GM18505 (cell line): ENCODE data around the gene EPS8L3.

Experiments
- ATAC-seq: cut with Tn5 transposase; IDR thresholded peaks from one replicate; pipeline ENCODE4 v1.9.1; 2021; ENCODE audit not compliant: unreplicated experiment
- POLR2A ChIP-seq: IDR thresholded peaks from 4 replicates; pipeline ENCODE4 v1.6.1; 2011; ENCODE audit warnings: borderline replicate concordance; ENCODE audit not compliant: insufficient read depth, insufficient read length; ENCODE audit errors: extremely low read depth

Gene EPS8L3

DNA sequence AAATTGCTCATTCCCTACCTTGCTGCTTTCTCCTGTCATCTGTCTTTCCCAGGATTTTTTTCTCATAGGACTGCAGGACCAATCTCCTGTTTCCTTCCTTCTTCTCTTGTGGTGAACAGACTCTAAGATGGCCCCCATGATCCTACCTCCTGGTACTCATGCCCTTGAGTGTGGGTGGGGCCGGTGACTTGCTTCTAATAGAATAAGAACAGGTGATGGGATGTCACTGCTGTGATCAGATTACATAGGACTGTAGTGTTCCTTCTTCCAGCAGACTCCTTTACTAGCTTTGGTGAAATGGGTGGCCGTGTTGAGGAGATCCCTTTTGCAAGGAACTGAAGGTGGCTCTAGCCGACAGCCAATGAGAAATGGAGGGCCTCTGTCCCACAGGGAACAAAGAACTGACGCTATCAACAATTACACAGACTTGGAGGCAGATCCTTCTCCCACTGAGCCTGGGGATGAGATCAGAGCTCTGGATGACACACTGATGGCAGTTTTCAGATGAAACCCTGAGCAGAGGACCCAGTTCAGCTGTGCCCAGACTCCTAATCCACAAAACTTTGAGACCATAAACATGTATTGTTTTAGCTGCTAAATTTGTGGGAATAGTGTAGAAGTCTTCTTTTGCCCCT is 30.4 kb downstream of the EPS8L3 start:
- no peak for ATAC-seq
- no peak for TF ChIP-seq POLR2A

DNA sequence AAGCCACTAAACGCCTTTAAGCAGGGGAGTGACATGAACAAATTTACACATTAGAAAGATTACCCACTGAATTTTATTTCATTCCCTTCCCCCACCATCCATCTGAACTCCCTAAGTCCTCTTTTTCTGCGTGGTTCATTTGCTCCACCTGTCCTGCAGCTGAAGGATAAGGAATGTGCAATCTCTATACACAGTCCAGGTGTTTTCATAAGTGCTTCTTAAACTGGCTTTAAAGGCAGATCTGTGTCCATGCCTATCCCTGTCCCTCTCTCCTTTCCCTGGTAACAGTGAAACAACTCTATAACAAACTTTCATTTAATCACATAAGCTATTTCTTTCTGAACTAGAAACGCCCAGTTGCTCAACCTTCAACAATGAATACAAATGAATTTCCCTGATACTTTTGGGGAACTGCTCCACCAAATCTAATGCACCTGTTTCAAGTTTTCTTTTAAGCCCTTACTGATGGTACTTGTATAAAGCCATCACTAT is 31.3 kb downstream of the EPS8L3 start:
- ATAC-seq = no peak
- no peak for TF ChIP-seq POLR2A

DNA sequence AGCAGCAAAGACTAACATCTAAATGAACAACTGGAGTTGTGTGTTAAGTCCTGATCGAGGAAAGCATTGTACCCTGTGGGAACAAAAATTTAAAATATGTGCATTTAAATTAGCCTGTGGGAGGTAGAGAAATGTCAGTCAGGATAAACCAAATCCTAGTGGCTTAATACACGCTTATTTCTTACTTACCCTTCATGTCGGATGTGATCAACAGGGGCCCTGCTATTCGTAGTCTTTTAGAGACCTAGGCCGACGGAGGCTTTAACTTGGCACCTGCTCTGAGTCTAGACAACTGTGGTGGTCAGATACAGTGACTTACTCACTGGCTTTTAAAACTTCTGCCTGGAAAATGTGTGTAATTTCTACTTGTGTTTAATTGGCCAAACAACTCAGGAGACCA is 33.1 kb downstream of the EPS8L3 start:
- ATAC-seq = no peak
- TF ChIP-seq POLR2A = no peak

GRCh38 chr1:109728870-109729269 is 34.9 kb downstream of the EPS8L3 start:
- ATAC-seq = no peak
- no peak for TF ChIP-seq POLR2A

GRCh38 chr1:109726728-109727373 is 36.9 kb downstream of the EPS8L3 start:
- TF ChIP-seq POLR2A = no peak
- no peak for ATAC-seq

DNA sequence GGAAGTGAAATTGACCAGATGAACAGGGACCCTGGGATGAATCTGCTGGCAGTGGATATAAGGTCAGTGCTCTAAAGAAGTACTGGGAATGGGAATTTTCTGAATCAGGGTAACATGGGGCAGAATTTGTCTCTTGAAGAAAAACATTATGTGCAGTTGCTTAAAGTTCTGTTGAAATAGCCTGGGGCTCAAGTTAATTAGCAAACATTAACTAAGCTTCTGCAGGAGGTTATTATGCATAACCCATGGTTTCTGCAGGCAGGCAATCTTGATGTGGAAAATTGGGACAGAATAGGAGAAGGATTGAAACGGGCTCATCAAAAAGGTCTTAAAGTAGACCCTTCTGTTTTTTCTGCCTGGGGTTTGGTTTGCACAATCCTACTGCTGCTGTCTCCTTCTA is 37.7 kb downstream of the EPS8L3 start:
- TF ChIP-seq POLR2A = no peak

DNA sequence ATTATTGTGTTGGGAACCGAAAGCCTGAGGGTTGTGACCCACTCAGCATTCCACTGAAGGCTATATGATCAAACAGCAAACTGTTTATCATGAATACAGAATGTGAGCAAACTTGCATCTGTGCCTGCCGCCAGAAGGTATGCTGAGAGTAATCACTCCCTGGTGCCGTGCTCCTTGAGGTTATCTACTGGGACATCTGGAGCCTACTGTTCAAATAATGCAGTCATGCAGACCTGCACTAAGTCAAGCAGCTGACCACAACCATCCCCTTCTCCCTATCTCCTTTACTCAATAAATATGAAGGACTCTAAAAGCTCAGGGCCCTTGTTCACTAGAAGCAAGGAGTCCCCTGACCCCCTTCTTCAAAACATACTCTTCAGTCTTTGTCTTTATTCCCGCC is 38.2 kb downstream of the EPS8L3 start:
- ATAC-seq = no peak

More for the DNA sequence above, 37.7 kb downstream of the EPS8L3 start:
- no peak for ATAC-seq

DNA sequence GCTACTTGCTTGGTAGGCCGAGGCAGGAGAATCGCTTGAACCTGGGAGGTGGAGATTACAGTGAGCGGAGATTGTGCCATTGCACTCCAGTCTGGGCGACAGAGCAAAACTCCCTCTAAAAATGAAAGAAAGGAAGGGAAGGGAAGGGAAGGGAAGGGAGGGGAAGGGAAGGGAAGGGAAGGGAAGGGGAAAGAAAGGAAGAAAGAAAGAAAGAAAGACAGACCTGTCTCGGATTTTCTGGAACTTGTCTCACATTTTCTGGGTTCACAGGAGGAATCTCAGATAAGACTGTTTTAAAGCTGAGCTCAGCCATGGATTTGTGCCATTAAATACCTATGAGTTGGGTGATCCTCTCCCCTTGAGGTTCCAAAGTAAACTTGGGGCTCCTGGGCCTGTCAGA is 38.8 kb downstream of the EPS8L3 start:
- ATAC-seq = no peak
- no peak for TF ChIP-seq POLR2A

More for the DNA sequence above, 38.2 kb downstream of the EPS8L3 start:
- no peak for TF ChIP-seq POLR2A

GRCh38 chr1:109722908-109723691 is 40.6 kb downstream of the EPS8L3 start:
- no peak for ATAC-seq
- no peak for TF ChIP-seq POLR2A

DNA sequence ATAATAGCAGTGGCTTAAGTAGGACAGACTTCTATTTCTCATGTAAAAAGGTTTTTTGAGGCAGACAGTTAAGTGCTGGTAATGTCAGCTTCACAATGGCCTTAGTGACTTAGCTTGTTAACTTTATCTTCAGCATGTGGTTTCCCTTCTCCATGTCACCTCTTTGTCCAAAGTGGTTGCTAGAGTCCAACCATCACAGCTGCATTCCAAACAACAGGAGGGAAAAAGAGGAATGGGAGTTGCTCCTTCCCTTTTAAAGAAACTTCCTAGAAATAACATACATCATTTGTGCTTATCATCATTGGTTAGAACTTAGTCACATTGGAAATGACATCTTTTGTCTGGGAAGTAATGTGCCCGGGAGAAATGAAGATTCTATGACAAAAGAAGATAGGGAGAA is 41.8 kb downstream of the EPS8L3 start:
- no peak for ATAC-seq
- TF ChIP-seq POLR2A = no peak

DNA sequence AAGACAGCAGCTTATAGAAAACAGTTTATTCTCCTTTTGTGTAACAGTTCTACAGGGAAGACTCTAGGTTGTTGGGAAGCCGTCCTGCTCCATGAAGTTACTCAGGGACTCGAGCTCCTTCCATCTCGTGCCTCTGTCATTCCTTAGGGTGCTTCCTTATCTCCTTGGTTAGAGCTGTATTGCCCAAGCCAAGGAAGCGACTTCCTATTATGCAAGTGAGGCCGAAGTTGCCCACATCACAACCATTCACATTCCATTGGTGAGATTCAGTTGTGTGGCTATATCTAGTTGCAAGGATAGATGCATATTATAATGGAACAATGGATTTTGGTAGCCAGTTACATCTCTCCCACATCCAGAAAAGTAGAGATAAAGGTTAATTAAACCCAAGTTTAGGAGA is 42.7 kb downstream of the EPS8L3 start:
- no peak for TF ChIP-seq POLR2A
- no peak for ATAC-seq

- ATAC-seq = no peak
- TF ChIP-seq POLR2A = no peak
Observed at GRCh38 chr1:109719337-109719837, 44.3 kb downstream of the EPS8L3 start.

- no peak for ATAC-seq
- no peak for TF ChIP-seq POLR2A
Observed at GRCh38 chr1:109718495-109718894, 45.2 kb downstream of the EPS8L3 start.
